HEK293 (cell line): ENCODE data around the gene STRIP1.
A peak's percentile ranks its signal among the peaks of the same experiment; 100 is the strongest.

Source experiments
- CTCF ChIP-seq: fragments of 450-650 bp; formaldehyde crosslinking; IDR thresholded peaks from 2 replicates; pipeline ENCODE4 v1.5.1; 2016; ENCODE audit warnings: missing biosample characterization, missing genetic modification characterization
- HOXD13 ChIP-seq: sonication (generic); formaldehyde crosslinking; IDR thresholded peaks from 2 replicates; pipeline ENCODE4 v1.8.0; 2022; ENCODE audit warnings: missing genetic modification reagents, borderline replicate concordance
- KLF16 ChIP-seq: fragments of 450-650 bp; formaldehyde crosslinking; IDR thresholded peaks from 2 replicates; pipeline ENCODE4 v1.5.1; 2017; ENCODE audit warnings: missing biosample characterization, missing genetic modification characterization
- PRDM10 ChIP-seq: fragments of 450-650 bp; formaldehyde crosslinking; IDR thresholded peaks from 2 replicates; pipeline ENCODE4 v1.5.1; 2016; ENCODE audit warnings: missing biosample characterization, missing genetic modification characterization
- REST ChIP-seq: fragments of 450-650 bp; formaldehyde crosslinking; IDR thresholded peaks from 2 replicates; pipeline ENCODE4 v1.5.1; 2016; ENCODE audit warnings: missing biosample characterization, missing genetic modification characterization
- SP2 ChIP-seq: fragments of 450-650 bp; formaldehyde crosslinking; IDR thresholded peaks from 2 replicates; pipeline ENCODE4 v1.5.1; 2016; ENCODE audit warnings: missing biosample characterization, missing genetic modification characterization
- ZBTB17 ChIP-seq: fragments of 450-650 bp; formaldehyde crosslinking; IDR thresholded peaks from 2 replicates; pipeline ENCODE4 v1.5.1; 2016; ENCODE audit warnings: missing biosample characterization, missing genetic modification characterization
- ZBTB7A ChIP-seq: fragments of 450-650 bp; formaldehyde crosslinking; IDR thresholded peaks from 2 replicates; pipeline ENCODE4 v1.5.1; 2016; ENCODE audit warnings: low read depth, missing biosample characterization, missing genetic modification characterization
- ZFP3 ChIP-seq: fragments of 450-650 bp; formaldehyde crosslinking; IDR thresholded peaks from 2 replicates; pipeline ENCODE4 v1.5.1; 2016; ENCODE audit warnings: low read depth, missing biosample characterization, missing genetic modification characterization
- ZNF423 ChIP-seq: fragments of 450-650 bp; formaldehyde crosslinking; IDR thresholded peaks from 2 replicates; pipeline ENCODE4 v1.5.1; 2016; ENCODE audit warnings: missing biosample characterization, missing genetic modification characterization
- ZNF580 ChIP-seq: fragments of 450-650 bp; formaldehyde crosslinking; IDR thresholded peaks from 2 replicates; pipeline ENCODE4 v1.5.1; 2016; ENCODE audit warnings: missing biosample characterization, missing genetic modification characterization

GRCh38 chr1:110011527-110012041 lies 22.8 kb upstream of the STRIP1 start:
- TF ChIP-seq ZNF423: no peak
- TF ChIP-seq ZBTB17 (tag by site-specific recombination): no peak
- no peak for TF ChIP-seq REST
- TF ChIP-seq CTCF (tag by site-specific recombination): peak; percentile 42; the same call in 1 of the 2 replicates
- TF ChIP-seq ZFP3: no peak
- TF ChIP-seq SP2 (tag by site-specific recombination): no peak
- TF ChIP-seq HOXD13 (CRISPR knock-in tag): no peak
- TF ChIP-seq ZNF580 (tag by site-specific recombination): no peak
- TF ChIP-seq ZBTB7A: no peak
- TF ChIP-seq KLF16 (tag by site-specific recombination): no peak
- no peak for TF ChIP-seq PRDM10
